GM23248 (cell line): Measurements from ENCODE around the gene PDGFRB.

ENCODE experiments used
- EZH2 ChIP-seq: fragments of 200-600 bp; sonication (generic); IDR thresholded peaks from 2 replicates; pipeline ENCODE4 v1.6.1; 2018; ENCODE audit warnings: antibody characterized with exemption, mild to moderate bottlenecking; ENCODE audit not compliant: insufficient read depth, poor library complexity, severe bottlenecking
- EZH2phosphoT487 ChIP-seq: fragments of 200-600 bp; sonication (generic); IDR thresholded peaks from 2 replicates; pipeline ENCODE4 v1.6.1; 2018; ENCODE audit warnings: antibody characterized with exemption, moderate library complexity, mild to moderate bottlenecking, low read depth; ENCODE audit not compliant: insufficient read depth

DNA sequence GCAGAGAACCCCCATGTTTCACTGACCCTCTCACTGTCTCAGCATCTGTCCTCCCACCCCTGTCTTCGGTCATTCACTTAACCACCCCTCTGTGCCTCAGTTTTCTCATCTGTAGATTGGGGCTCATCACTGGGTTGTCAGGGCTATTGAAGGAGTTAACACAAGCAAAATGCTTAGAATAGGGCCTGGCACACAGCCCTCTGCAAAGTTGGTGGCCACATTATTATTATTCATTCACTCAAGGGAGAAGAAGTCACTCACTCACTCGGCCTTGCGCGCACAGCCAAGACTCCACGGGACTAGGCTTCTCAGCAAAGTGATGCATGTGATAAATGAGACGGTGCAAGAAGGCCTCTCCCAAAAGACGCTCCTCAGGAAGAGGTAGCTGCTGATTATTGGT, 8.0 kb downstream of the PDGFRB start:
- TF ChIP-seq EZH2 (no peak), EZH2phosphoT487 (no peak)
